Neuron (in vitro differentiated cells): ENCODE results near the gene OTUD3.

Source experiments
- H2AFZ ChIP-seq: one replicate; pipeline ENCODE4 v1.6.1; 2013; ENCODE audit warnings: low read depth, mild to moderate bottlenecking, inconsistent platforms, low read length, moderate library complexity
- H3K27me3 ChIP-seq: one replicate; pipeline ENCODE4 v1.6.1; 2013; ENCODE audit warnings: low read length; ENCODE audit not compliant: insufficient read depth
- H3K36me3 ChIP-seq: one replicate; pipeline ENCODE4 v1.6.1; 2013; ENCODE audit warnings: low read length; ENCODE audit not compliant: insufficient read depth
- H3K4me1 ChIP-seq: one replicate; pipeline ENCODE4 v1.6.1; 2013; ENCODE audit warnings: low read length; ENCODE audit not compliant: insufficient read depth
- H3K4me3 ChIP-seq: 2 replicates; pipeline ENCODE4 v1.5.1; 2013; ENCODE audit warnings: mild to moderate bottlenecking, low read length, moderate library complexity
- H3K9me3 ChIP-seq: one replicate; pipeline ENCODE4 v1.6.1; 2013; ENCODE audit warnings: low read length

OTUD3 gene

GRCh38 chr1:19903621-19904020 is 21.4 kb downstream of the OTUD3 start:
- Histone ChIP-seq H3K4me3 (no peak overlapping the region), H3K4me1 (no peaks in the 10 kb centered on the region), H3K36me3 (peaks cover 70% of the 10 kb centered on the region), H2AFZ (no peak overlapping the region), H3K27me3 (no peaks in the 10 kb centered on the region), H3K9me3 (no peaks in the 10 kb centered on the region)

- Histone ChIP-seq H3K36me3 (peaks cover 79% of the 10 kb centered on the region), H3K4me1 (no peaks in the 10 kb centered on the region), H2AFZ (no peak overlapping the region), H3K27me3 (no peaks in the 10 kb centered on the region), H3K4me3 (no peak overlapping the region), H3K9me3 (no peaks in the 10 kb centered on the region)
Measured at GRCh38 chr1:19907456-19907855, 25.3 kb downstream of the OTUD3 start.

- H3K4me3 ChIP-seq = no peak overlapping the region
- H3K4me1 ChIP-seq = no peaks in the 10 kb centered on the region
- no peak overlapping the region for H2AFZ ChIP-seq
- H3K36me3 ChIP-seq = peaks cover 90% of the 10 kb centered on the region
- H3K9me3 ChIP-seq = no peaks in the 10 kb centered on the region
- H3K27me3 ChIP-seq = no peaks in the 10 kb centered on the region
Measured at GRCh38 chr1:19909392-19909791, 27.2 kb downstream of the OTUD3 start.

- H3K9me3 ChIP-seq = no peaks in the 10 kb centered on the region
- H3K4me1 ChIP-seq = no peaks in the 10 kb centered on the region
- no peak overlapping the region for H3K4me3 ChIP-seq
- H2AFZ ChIP-seq = no peak overlapping the region
- peaks cover 89% of the 10 kb centered on the region for H3K36me3 ChIP-seq
- no peaks in the 10 kb centered on the region for H3K27me3 ChIP-seq
Measured at GRCh38 chr1:19909971-19910370, 27.8 kb downstream of the OTUD3 start.

- Histone ChIP-seq H2AFZ (no peak overlapping the region), H3K36me3 (peaks cover 84% of the 10 kb centered on the region), H3K4me3 (no peak overlapping the region), H3K27me3 (no peaks in the 10 kb centered on the region), H3K4me1 (no peaks in the 10 kb centered on the region), H3K9me3 (no peaks in the 10 kb centered on the region)
Measured at GRCh38 chr1:19910650-19911049, 28.5 kb downstream of the OTUD3 start.

- no peak overlapping the region for H2AFZ ChIP-seq
- no peak overlapping the region for H3K4me3 ChIP-seq
Measured at GRCh38 chr1:19918057-19918456, 35.9 kb downstream of the OTUD3 start.

GRCh38 chr1:19920132-19920710 is 38.0 kb downstream of the OTUD3 start:
- Histone ChIP-seq H3K4me3 (no peak overlapping the region), H3K36me3 (no peaks in the 10 kb centered on the region), H2AFZ (no peak overlapping the region), H3K9me3 (no peaks in the 10 kb centered on the region), H3K4me1 (peaks cover 9% of the 10 kb centered on the region), H3K27me3 (peaks cover 11% of the 10 kb centered on the region)

More at GRCh38 chr1:19918057-19918456, 35.9 kb downstream of the OTUD3 start:
- peaks cover 3% of the 10 kb centered on the region for H3K27me3 ChIP-seq
- H3K4me1 ChIP-seq = peaks cover 9% of the 10 kb centered on the region
- H3K9me3 ChIP-seq = no peaks in the 10 kb centered on the region
- peaks cover 17% of the 10 kb centered on the region for H3K36me3 ChIP-seq

- H2AFZ ChIP-seq = no peak overlapping the region
- peaks cover 11% of the 10 kb centered on the region for H3K27me3 ChIP-seq
- no peaks in the 10 kb centered on the region for H3K9me3 ChIP-seq
- H3K4me3 ChIP-seq = no peak overlapping the region
- peaks cover 9% of the 10 kb centered on the region for H3K4me1 ChIP-seq
- H3K36me3 ChIP-seq = no peaks in the 10 kb centered on the region
Measured at GRCh38 chr1:19921310-19921709, 39.1 kb downstream of the OTUD3 start.

GRCh38 chr1:19922015-19922688 is 40.0 kb downstream of the OTUD3 start:
- Histone ChIP-seq H3K27me3 (peaks cover 13% of the 10 kb centered on the region), H3K9me3 (no peaks in the 10 kb centered on the region), H3K36me3 (no peaks in the 10 kb centered on the region), H3K4me1 (peaks cover under 1% of the 10 kb centered on the region), H3K4me3 (no peak overlapping the region), H2AFZ (no peak overlapping the region)

- Histone ChIP-seq H3K4me3 (no peak within 1 kb of the TSS), H3K4me1 (no peaks in the 10 kb centered on the region), H3K27me3 (peaks cover 13% of the 10 kb centered on the region), H3K36me3 (no peaks in the 10 kb centered on the region), H2AFZ (no peak within 1 kb of the TSS), H3K9me3 (no peaks in the 10 kb centered on the region)
Measured at GRCh38 chr1:19923137-19923952, 41.1 kb downstream of the OTUD3 start, which contains the start of gene PLA2G2E. TSS of gene PLA2G2E (minus strand) at chr1:19923617. CDS start at chr1:19923559, 58 bp downstream.

- H3K9me3 ChIP-seq = no peaks in the 10 kb centered on the region
- H2AFZ ChIP-seq = no peak overlapping the region
- no peak overlapping the region for H3K4me3 ChIP-seq
- no peaks in the 10 kb centered on the region for H3K36me3 ChIP-seq
- no peaks in the 10 kb centered on the region for H3K4me1 ChIP-seq
- peaks cover 13% of the 10 kb centered on the region for H3K27me3 ChIP-seq
Measured at GRCh38 chr1:19923953-19924346, 41.8 kb downstream of the OTUD3 start.

GRCh38 chr1:19925342-19926070 is 43.3 kb downstream of the OTUD3 start:
- no peak overlapping the region for H3K4me3 ChIP-seq
- H2AFZ ChIP-seq = no peak overlapping the region
- peaks cover 12% of the 10 kb centered on the region for H3K27me3 ChIP-seq
- no peaks in the 10 kb centered on the region for H3K4me1 ChIP-seq
- no peaks in the 10 kb centered on the region for H3K9me3 ChIP-seq
- no peaks in the 10 kb centered on the region for H3K36me3 ChIP-seq
